Sigmoid colon (tissue), 4 donors: ENCODE data around the gene MYLK.

Source experiments
- CTCF ChIP-seq, 4 experiments: fragments of 450-650 bp in 3 of 4; fragments of 200-600 bp in 1 of 4; IDR thresholded peaks; one replicate each; pipeline ENCODE4 v1.5.1; 2016 to 2019; ENCODE audit warnings: antibody characterized with exemption in 4 of 4, mild to moderate bottlenecking in 3 of 4, moderate library complexity in 2 of 4
- EP300 ChIP-seq, 4 donors: sonication (generic); formaldehyde crosslinking; IDR thresholded peaks; one replicate each; pipeline ENCODE4 v1.6.1; 2017; ENCODE audit warnings: antibody characterized with exemption in 4 of 4
- POLR2A ChIP-seq, 2 donors: fragments of 450-650 bp; IDR thresholded peaks; one replicate each; pipeline ENCODE4 v1.6.1; 2016; ENCODE audit warnings: antibody characterized with exemption in 2 of 2, mild to moderate bottlenecking in 2 of 2, moderate library complexity in 2 of 2
- POLR2AphosphoS5 ChIP-seq, 4 donors: sonication (generic); formaldehyde crosslinking; IDR thresholded peaks; one replicate each; pipeline ENCODE4 v1.6.1; 2017; ENCODE audit warnings: antibody characterized with exemption in 4 of 4

- TF ChIP-seq CTCF (IDR thresholded peaks at IDR 0.05) (no peak), POLR2AphosphoS5 (IDR thresholded peaks at IDR 0.05) (no peak), EP300 (IDR thresholded peaks at IDR 0.05) (no peak), POLR2A (IDR thresholded peaks at IDR 0.05) (no peak)
These were observed 223.9 kb downstream of the MYLK start for GRCh38 chr3:123660141-123660675.
